HepG2 (cell line): ENCODE measurements around the gene GFAP. TPM values are rescaled to one million over a fixed set of nuclear protein-coding genes. Genes with fewer than 3 reads are reported as not detected.

Experiments used
- CEBPB ChIP-seq: IDR thresholded peaks from 2 replicates; pipeline ENCODE4 v1.6.1; 2011; ENCODE audit warnings: low read depth, low read length, improper control_type of control experiment, borderline replicate concordance
- FOSL2 ChIP-seq: sonication (generic); formaldehyde crosslinking; IDR thresholded peaks from 2 replicates; pipeline ENCODE4 v1.4.0; 2020; ENCODE audit warnings: missing genetic modification reagents
- FOXA3 ChIP-seq: IDR thresholded peaks from 2 replicates; pipeline ENCODE4 v1.6.1; 2016; ENCODE audit warnings: missing genetic modification reagents, missing compliant biosample characterization
- GATAD1 ChIP-seq: IDR thresholded peaks from 2 replicates; pipeline ENCODE4 v1.6.1; 2016; ENCODE audit warnings: missing genetic modification reagents, missing compliant biosample characterization
- HMG20A ChIP-seq: IDR thresholded peaks from 2 replicates; pipeline ENCODE4 v1.6.1; 2016; ENCODE audit warnings: borderline replicate concordance
- KAT8 ChIP-seq: IDR thresholded peaks from 2 replicates; pipeline ENCODE4 v1.6.1; 2016; ENCODE audit warnings: missing genetic modification reagents, missing compliant biosample characterization
- MYC ChIP-seq: sonication (generic); formaldehyde crosslinking; IDR thresholded peaks from 2 replicates; pipeline ENCODE4 v1.9.0; 2021; ENCODE audit warnings: missing genetic modification reagents, borderline replicate concordance
- NR2C2 ChIP-seq: sonication (generic); formaldehyde crosslinking; IDR thresholded peaks from 2 replicates; pipeline ENCODE4 v1.4.0; 2020; ENCODE audit warnings: missing genetic modification reagents, mild to moderate bottlenecking, moderate library complexity, borderline replicate concordance
- REPIN1 ChIP-seq: sonication (generic); formaldehyde crosslinking; IDR thresholded peaks from 2 replicates; pipeline ENCODE4 v1.8.0; 2022; ENCODE audit warnings: missing genetic modification reagents, low read depth, mild to moderate bottlenecking, borderline replicate concordance
- RXRB ChIP-seq: IDR thresholded peaks from 2 replicates; pipeline ENCODE4 v1.6.1; 2016; ENCODE audit warnings: borderline replicate concordance, missing genetic modification reagents, missing compliant biosample characterization
- SMAD1 ChIP-seq: sonication (generic); formaldehyde crosslinking; IDR thresholded peaks from 2 replicates; pipeline ENCODE4 v1.4.0; 2020; ENCODE audit warnings: missing genetic modification reagents, low read depth, mild to moderate bottlenecking, borderline replicate concordance
- SMYD3 ChIP-seq: sonication (generic); formaldehyde crosslinking; IDR thresholded peaks from 2 replicates; pipeline ENCODE4 v1.8.1; 2023; ENCODE audit warnings: mild to moderate bottlenecking, missing genetic modification reagents
- THYN1 ChIP-seq: sonication (generic); formaldehyde crosslinking; IDR thresholded peaks from 2 replicates; pipeline ENCODE4 v1.8.1; 2023; ENCODE audit warnings: low read depth, mild to moderate bottlenecking, moderate library complexity, missing genetic modification reagents, borderline replicate concordance
- TRIM24 ChIP-seq: sonication (generic); formaldehyde crosslinking; IDR thresholded peaks from 2 replicates; pipeline ENCODE4 v1.8.0; 2022; ENCODE audit warnings: mild to moderate bottlenecking, missing genetic modification reagents
- ZNF335 ChIP-seq: sonication (generic); formaldehyde crosslinking; IDR thresholded peaks from 2 replicates; pipeline ENCODE4 v1.4.0; 2020; ENCODE audit warnings: missing genetic modification reagents
- ZNF33A ChIP-seq: sonication (generic); formaldehyde crosslinking; IDR thresholded peaks from 2 replicates; pipeline ENCODE4 v1.5.1; 2020; ENCODE audit warnings: missing genetic modification reagents, mild to moderate bottlenecking, moderate library complexity, borderline replicate concordance
- ZNF350 ChIP-seq: sonication (generic); formaldehyde crosslinking; IDR thresholded peaks from 2 replicates; pipeline ENCODE4 v1.4.0; 2020; ENCODE audit warnings: mild to moderate bottlenecking, low read depth, missing genetic modification reagents, borderline replicate concordance
- ZNF580 ChIP-seq: IDR thresholded peaks from 2 replicates; pipeline ENCODE4 v1.6.1; 2016; ENCODE audit warnings: low read depth, borderline replicate concordance
- polyA plus RNA-seq, 8 experiments: library from polyadenylated mRNA; depleted of rRNA in 3 of 8; stranded (reverse) in 7 of 8; unstranded in 1 of 8; fragments of >200 nt; fragmentation: Illumina TruSeq in 4 of 8; extraction: Trizol in 4 of 8; gene quantifications; 2 replicates each; pipeline versions ENCODE4 v1.2.1 to v1.2.3, GENCODE V29; 2011 to 2016; ENCODE audit warnings: low read depth in 4 of 8, missing spikeins in 1 of 8, mixed read lengths in 1 of 8; ENCODE audit not compliant: insufficient read depth in 1 of 8
- total RNA-seq, 5 experiments: library from RNA; depleted of rRNA; stranded (reverse); fragments of >200 nt; fragmentation: Illumina TruSeq; extraction: Trizol; gene quantifications; 2 replicates each; pipeline ENCODE4 v1.2.3, GENCODE V29; 2016; ENCODE audit warnings: low read depth in 1 of 5
- TF ChIP-seq, protein P1 (sequence below): sonication (generic); formaldehyde crosslinking; IDR thresholded peaks from 2 replicates; pipeline ENCODE4 v1.5.1; 2020; ENCODE audit warnings: missing genetic modification reagents, mild to moderate bottlenecking, borderline replicate concordance
- TF ChIP-seq, protein P2 (sequence below), 2 experiments: sonication (generic) in 1 of 2; formaldehyde crosslinking in 1 of 2; IDR thresholded peaks; 2 replicates each; pipeline versions ENCODE4 v1.5.1 to v1.6.1; 2011 to 2020; ENCODE audit warnings: borderline replicate concordance in 1 of 2, low read depth in 1 of 2, low read length in 1 of 2, mild to moderate bottlenecking in 1 of 2, missing genetic modification reagents in 1 of 2, moderate library complexity in 1 of 2
- TF ChIP-seq, protein P3 (sequence below): sonication (generic); formaldehyde crosslinking; IDR thresholded peaks from 2 replicates; pipeline ENCODE4 v1.8.1; 2022; ENCODE audit warnings: mild to moderate bottlenecking, missing genetic modification reagents
- TF ChIP-seq, protein P4 (sequence below): sonication (generic); formaldehyde crosslinking; IDR thresholded peaks from 2 replicates; pipeline ENCODE4 v1.5.0; 2020; ENCODE audit warnings: mild to moderate bottlenecking, missing genetic modification reagents, borderline replicate concordance

Gene GFAP
- total and polyA plus RNA-seq, 2 of the 13 experiments (the other 11 are each of a cell fraction or from before 2014, with no cell fraction given) = 0.11 to 0.29 TPM

DNA sequence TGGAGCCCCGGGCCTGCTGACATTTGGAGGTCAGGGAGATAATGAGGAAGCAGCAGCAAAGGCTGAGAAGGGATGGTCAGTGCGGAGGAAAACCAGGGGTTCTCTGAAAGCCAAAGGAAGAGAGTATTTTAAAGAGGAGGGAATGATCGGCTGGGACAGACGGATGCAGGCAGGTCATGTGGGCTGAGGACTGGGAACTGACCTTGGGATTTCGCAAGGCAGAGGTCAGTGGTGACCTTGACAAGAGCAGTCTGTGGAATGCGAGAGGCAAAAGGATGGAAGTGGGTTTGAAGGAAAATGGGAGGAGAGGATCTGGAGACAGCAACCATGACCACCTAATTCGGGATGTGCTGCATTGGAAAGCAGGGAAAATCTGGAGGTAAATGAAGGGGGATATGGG is 26.3 kb downstream of the GFAP start (continued):
- TF ChIP-seq FOXA3 (CRISPR knock-in tag) (peak; percentile 33; the same call in 1 of the 2 replicates), SMYD3 (CRISPR knock-in tag) (0 out of 2 replicates have a peak, but pooled peaks have one; percentile 20), SMAD1 (CRISPR knock-in tag) (peak; percentile 88; the same call in 1 of the 2 replicates), ZNF580 (CRISPR knock-in tag) (peak; percentile 35; the same call in 1 of the 2 replicates), CEBPB (peak; percentile 93), REPIN1 (CRISPR knock-in tag) (no peak), RXRB (CRISPR knock-in tag) (peak; percentile 53; the same call in 1 of the 2 replicates), ZNF350 (CRISPR knock-in tag) (0 out of 2 replicates have a peak, but pooled peaks have one; percentile 41), NR2C2 (CRISPR knock-in tag) (peak; percentile 54; the same call in 1 of the 2 replicates), FOSL2 (peak; percentile 37; the same call in 1 of the 2 replicates), GATAD1 (0 out of 2 replicates have a peak, but pooled peaks have one; percentile 19), ZNF335 (CRISPR knock-in tag) (peak; percentile 94), MYC (no peak), KAT8 (CRISPR knock-in tag) (peak; percentile 32; the same call in 1 of the 2 replicates), ZNF33A (CRISPR knock-in tag) (0 out of 2 replicates have a peak, but pooled peaks have one; percentile 6), THYN1 (no peak), TRIM24 (CRISPR knock-in tag) (no peak), HMG20A (CRISPR knock-in tag) (peak; percentile 51; the same call in 1 of the 2 replicates)
- TF ChIP-seq, protein P1, sequence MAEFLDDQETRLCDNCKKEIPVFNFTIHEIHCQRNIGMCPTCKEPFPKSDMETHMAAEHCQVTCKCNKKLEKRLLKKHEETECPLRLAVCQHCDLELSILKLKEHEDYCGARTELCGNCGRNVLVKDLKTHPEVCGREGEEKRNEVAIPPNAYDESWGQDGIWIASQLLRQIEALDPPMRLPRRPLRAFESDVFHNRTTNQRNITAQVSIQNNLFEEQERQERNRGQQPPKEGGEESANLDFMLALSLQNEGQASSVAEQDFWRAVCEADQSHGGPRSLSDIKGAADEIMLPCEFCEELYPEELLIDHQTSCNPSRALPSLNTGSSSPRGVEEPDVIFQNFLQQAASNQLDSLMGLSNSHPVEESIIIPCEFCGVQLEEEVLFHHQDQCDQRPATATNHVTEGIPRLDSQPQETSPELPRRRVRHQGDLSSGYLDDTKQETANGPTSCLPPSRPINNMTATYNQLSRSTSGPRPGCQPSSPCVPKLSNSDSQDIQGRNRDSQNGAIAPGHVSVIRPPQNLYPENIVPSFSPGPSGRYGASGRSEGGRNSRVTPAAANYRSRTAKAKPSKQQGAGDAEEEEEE (CRISPR knock-in tag) = 0 out of 2 replicates have a peak, but pooled peaks have one; percentile 46
- TF ChIP-seq, protein P2, sequence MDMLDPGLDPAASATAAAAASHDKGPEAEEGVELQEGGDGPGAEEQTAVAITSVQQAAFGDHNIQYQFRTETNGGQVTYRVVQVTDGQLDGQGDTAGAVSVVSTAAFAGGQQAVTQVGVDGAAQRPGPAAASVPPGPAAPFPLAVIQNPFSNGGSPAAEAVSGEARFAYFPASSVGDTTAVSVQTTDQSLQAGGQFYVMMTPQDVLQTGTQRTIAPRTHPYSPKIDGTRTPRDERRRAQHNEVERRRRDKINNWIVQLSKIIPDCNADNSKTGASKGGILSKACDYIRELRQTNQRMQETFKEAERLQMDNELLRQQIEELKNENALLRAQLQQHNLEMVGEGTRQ (IDR thresholded peaks at IDR 0.05; ENCODE audit: low read depth, low read length) = peak; percentile 57
- TF ChIP-seq, protein P2 (CRISPR knock-in tag; IDR thresholded peaks at IDR 0.05; ENCODE audit: borderline replicate concordance) = peak; percentile 71; the same call in 1 of the 2 replicates
- TF ChIP-seq, protein P3, sequence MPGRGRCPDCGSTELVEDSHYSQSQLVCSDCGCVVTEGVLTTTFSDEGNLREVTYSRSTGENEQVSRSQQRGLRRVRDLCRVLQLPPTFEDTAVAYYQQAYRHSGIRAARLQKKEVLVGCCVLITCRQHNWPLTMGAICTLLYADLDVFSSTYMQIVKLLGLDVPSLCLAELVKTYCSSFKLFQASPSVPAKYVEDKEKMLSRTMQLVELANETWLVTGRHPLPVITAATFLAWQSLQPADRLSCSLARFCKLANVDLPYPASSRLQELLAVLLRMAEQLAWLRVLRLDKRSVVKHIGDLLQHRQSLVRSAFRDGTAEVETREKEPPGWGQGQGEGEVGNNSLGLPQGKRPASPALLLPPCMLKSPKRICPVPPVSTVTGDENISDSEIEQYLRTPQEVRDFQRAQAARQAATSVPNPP = no peak
- TF ChIP-seq, protein P4, sequence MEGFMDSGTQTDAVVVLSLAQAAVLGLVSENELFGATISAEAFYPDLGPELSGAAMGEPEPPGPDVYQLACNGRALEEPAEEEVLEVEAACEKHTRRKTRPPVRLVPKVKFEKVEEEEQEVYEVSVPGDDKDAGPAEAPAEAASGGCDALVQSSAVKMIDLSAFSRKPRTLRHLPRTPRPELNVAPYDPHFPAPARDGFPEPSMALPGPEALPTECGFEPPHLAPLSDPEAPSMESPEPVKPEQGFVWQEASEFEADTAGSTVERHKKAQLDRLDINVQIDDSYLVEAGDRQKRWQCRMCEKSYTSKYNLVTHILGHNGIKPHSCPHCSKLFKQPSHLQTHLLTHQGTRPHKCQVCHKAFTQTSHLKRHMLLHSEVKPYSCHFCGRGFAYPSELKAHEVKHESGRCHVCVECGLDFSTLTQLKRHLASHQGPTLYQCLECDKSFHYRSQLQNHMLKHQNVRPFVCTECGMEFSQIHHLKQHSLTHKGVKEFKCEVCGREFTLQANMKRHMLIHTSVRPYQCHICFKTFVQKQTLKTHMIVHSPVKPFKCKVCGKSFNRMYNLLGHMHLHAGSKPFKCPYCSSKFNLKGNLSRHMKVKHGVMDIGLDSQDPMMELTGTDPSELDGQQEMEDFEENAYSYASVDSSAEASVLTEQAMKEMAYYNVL = peak; percentile 22; the same call in 1 of the 2 replicates
